ENCODE results near the gene ZMIZ2.
A peak's percentile ranks its signal among the peaks of the same experiment; 100 is the strongest.

ZMIZ2 gene

DNA sequence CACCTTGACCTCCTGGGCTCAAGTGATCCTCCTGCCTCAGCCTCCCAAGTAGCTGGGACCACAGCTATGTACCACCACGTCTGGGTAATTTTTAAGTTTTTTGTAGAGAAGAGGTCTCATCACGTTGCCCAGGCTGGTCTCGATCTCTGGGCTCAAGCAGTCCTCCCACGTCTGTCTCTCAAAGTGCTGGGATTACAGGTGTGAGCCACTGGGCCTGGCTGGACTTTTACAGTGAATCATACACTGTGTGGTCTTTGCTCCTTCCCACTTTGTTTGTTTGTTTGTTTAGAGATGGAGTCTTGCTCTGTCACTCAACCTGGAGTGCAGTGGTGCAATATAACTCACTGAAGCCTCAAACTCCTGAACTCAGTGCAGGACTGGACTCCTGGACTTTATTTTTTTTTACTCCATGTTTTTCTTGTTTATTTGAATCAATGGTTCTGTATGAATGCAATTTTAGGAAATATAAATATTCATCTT is 60.3 kb downstream of the ZMIZ2 start:
- Histone ChIP-seq H3K36me3 (ENCODE audit: low read depth) (no peaks in the 10 kb centered on the region; the same call in 1 of the 2 replicates), H3K4me1 (ENCODE audit: insufficient read depth, poor library complexity, severe bottlenecking) (peaks cover 8% of the 10 kb centered on the region), H3K9me3 (ENCODE audit: severe bottlenecking) (no peaks in the 10 kb centered on the region), H3K27ac (ENCODE audit: poor library complexity, severe bottlenecking) (no peak overlapping the region), H3K4me3 (ENCODE audit: severe bottlenecking) (no peak overlapping the region), H3K27me3 (ENCODE audit: insufficient read depth, poor library complexity, severe bottlenecking) (no peaks in the 10 kb centered on the region)
- ATAC-seq (ENCODE audit: low read depth) = no peak
- no peak for TF ChIP-seq CTCF (IDR thresholded peaks at IDR 0.05; ENCODE audit: poor library complexity, severe bottlenecking)
- no peak for DNase-seq (ENCODE audit: low spot score)

- no peak overlapping the region for H3K27ac ChIP-seq (ENCODE audit: poor library complexity, severe bottlenecking)
- H3K36me3 ChIP-seq (ENCODE audit: low read depth) = no peaks in the 10 kb centered on the region
- TF ChIP-seq CTCF (IDR thresholded peaks at IDR 0.05; ENCODE audit: poor library complexity, severe bottlenecking) = no peak
- DNase-seq (ENCODE audit: low spot score) (no peak), ATAC-seq (ENCODE audit: low read depth) (peak; percentile 82)
- peaks cover 8% of the 10 kb centered on the region for H3K4me1 ChIP-seq (ENCODE audit: insufficient read depth, poor library complexity, severe bottlenecking)
- no peaks in the 10 kb centered on the region for H3K9me3 ChIP-seq (ENCODE audit: severe bottlenecking)
- no peak overlapping the region for H3K4me3 ChIP-seq (ENCODE audit: severe bottlenecking)
- no peaks in the 10 kb centered on the region for H3K27me3 ChIP-seq (ENCODE audit: insufficient read depth, poor library complexity, severe bottlenecking)
Measured at GRCh38 chr7:44811093-44811492, 62.4 kb downstream of the ZMIZ2 start.

- TF ChIP-seq CTCF (IDR thresholded peaks at IDR 0.05; ENCODE audit: poor library complexity, severe bottlenecking) = no peak
- Histone ChIP-seq H3K4me3 (ENCODE audit: severe bottlenecking) (no peak overlapping the region), H3K27me3 (ENCODE audit: insufficient read depth, poor library complexity, severe bottlenecking) (no peaks in the 10 kb centered on the region)
Measured at GRCh38 chr7:44811571-44811970, 62.9 kb downstream of the ZMIZ2 start.

DNA sequence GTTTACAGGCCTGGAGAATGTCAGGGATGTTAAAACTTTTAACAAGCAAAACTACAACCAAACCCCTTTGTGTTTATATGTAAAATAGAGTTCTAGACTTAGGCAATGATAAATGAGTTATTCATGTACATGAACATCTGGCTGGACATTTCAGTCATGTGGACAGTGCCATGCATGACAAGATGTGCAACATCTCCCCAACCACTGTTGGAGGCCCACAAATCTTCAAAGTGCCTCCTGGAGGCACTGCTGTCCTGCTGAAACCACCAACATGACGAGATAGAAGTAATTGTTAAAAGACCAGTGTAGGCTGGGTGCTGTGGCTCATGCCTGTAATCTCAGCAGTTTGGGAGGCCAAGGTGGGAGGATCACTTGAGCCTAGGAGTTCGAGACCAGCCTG is 66.3 kb downstream of the ZMIZ2 start:
- Histone ChIP-seq H3K27ac (ENCODE audit: poor library complexity, severe bottlenecking) (no peak overlapping the region), H3K4me3 (ENCODE audit: severe bottlenecking) (no peak overlapping the region), H3K36me3 (ENCODE audit: low read depth) (no peaks in the 10 kb centered on the region), H3K9me3 (ENCODE audit: severe bottlenecking) (no peaks in the 10 kb centered on the region), H3K27me3 (ENCODE audit: insufficient read depth, poor library complexity, severe bottlenecking) (no peaks in the 10 kb centered on the region), H3K4me1 (ENCODE audit: insufficient read depth, poor library complexity, severe bottlenecking) (peaks cover 8% of the 10 kb centered on the region)
- ATAC-seq (ENCODE audit: low read depth) (no peak), DNase-seq (ENCODE audit: low spot score) (no peak)
- TF ChIP-seq CTCF (IDR thresholded peaks at IDR 0.05; ENCODE audit: poor library complexity, severe bottlenecking) = no peak

More at GRCh38 chr7:44811571-44811970, 62.9 kb downstream of the ZMIZ2 start:
- Histone ChIP-seq H3K9me3 (ENCODE audit: severe bottlenecking) (no peaks in the 10 kb centered on the region), H3K36me3 (ENCODE audit: low read depth) (no peaks in the 10 kb centered on the region), H3K27ac (ENCODE audit: poor library complexity, severe bottlenecking) (no peak overlapping the region), H3K4me1 (ENCODE audit: insufficient read depth, poor library complexity, severe bottlenecking) (peaks cover 8% of the 10 kb centered on the region)
- ATAC-seq (ENCODE audit: low read depth) (no peak), DNase-seq (ENCODE audit: low spot score) (no peak)

DNA sequence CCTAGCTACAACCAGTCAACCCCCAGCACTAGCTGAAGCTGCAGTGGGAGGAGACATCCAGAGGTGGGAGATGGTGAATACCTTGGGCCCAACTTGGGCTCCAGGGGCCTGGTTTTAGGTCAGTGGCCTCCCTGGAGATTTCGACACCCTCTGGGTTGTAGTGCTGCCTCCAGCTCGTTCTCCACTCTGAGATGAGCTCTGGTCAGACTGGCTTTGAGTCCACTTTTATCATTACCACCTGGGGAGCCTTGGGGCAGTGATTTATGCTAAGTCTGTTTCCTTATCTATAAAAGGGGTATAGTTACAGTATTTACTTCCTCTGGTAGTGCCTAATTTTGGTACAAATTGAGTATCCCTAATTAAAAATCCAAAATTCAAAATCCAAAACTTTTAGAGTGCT is 70.6 kb downstream of the ZMIZ2 start:
- TF ChIP-seq CTCF (IDR thresholded peaks at IDR 0.05; ENCODE audit: poor library complexity, severe bottlenecking) = no peak
- H3K4me3 ChIP-seq (ENCODE audit: severe bottlenecking) = no peak overlapping the region
- no peaks in the 10 kb centered on the region for H3K36me3 ChIP-seq (ENCODE audit: low read depth)
- H3K9me3 ChIP-seq (ENCODE audit: severe bottlenecking) = no peaks in the 10 kb centered on the region
- no peak overlapping the region for H3K27ac ChIP-seq (ENCODE audit: poor library complexity, severe bottlenecking)
- H3K4me1 ChIP-seq (ENCODE audit: insufficient read depth, poor library complexity, severe bottlenecking) = no peaks in the 10 kb centered on the region
- no peaks in the 10 kb centered on the region for H3K27me3 ChIP-seq (ENCODE audit: insufficient read depth, poor library complexity, severe bottlenecking)
- ATAC-seq (ENCODE audit: low read depth) (0 out of 3 replicates have a peak, but pooled peaks have one; percentile 21), DNase-seq (ENCODE audit: low spot score) (no peak)

All from RWPE2 (cell line).